Keratinocyte (primary cell): Measurements from ENCODE around the gene PI4KA. TPM values are rescaled to one million over a fixed set of nuclear protein-coding genes. Genes with fewer than 3 reads are reported as not detected.

Experiments
- DNase-seq: peaks from one replicate; pipeline ENCODE4 v3.0.0-alpha.2; 2011; ENCODE audit warnings: low read depth, missing footprints, low spot score
- FAIRE-seq: peaks from 2 replicates; lab custom pipeline; 2011; peaks lifted over from hg19 to GRCh38; lab: Jason Lieb, UNC
- H2AFZ ChIP-seq: 2 replicates; pipeline ENCODE4 v1.6.0; 2012; ENCODE audit warnings: low read length, control low read depth, inconsistent platforms; ENCODE audit not compliant: control insufficient read depth
- H3K27ac ChIP-seq: 2 replicates; pipeline ENCODE4 v1.5.1; 2011; ENCODE audit warnings: low read length; ENCODE audit not compliant: control insufficient read depth, insufficient read depth
- H3K27me3 ChIP-seq: 3 replicates; pipeline ENCODE4 v1.6.0; 2011; ENCODE audit warnings: low read length; ENCODE audit not compliant: control insufficient read depth, insufficient read depth; ENCODE audit errors: extremely low read depth
- H3K36me3 ChIP-seq, 2 experiments: 2 replicates in 1 of 2; 3 replicates in 1 of 2; pipeline ENCODE4 v1.5.1; 2011; ENCODE audit warnings: low read length in 2 of 2, mild to moderate bottlenecking in 1 of 2; ENCODE audit not compliant: control insufficient read depth in 2 of 2, insufficient read depth in 2 of 2; ENCODE audit errors: extremely low read depth in 1 of 2
- H3K4me1 ChIP-seq: 3 replicates; pipeline ENCODE4 v1.5.1; 2011; ENCODE audit warnings: low read length; ENCODE audit not compliant: control insufficient read depth, insufficient read depth; ENCODE audit errors: extremely low read depth
- H3K4me2 ChIP-seq: 3 replicates; pipeline ENCODE4 v1.6.0; 2011; ENCODE audit warnings: low read depth, low read length; ENCODE audit not compliant: control insufficient read depth, insufficient read depth; ENCODE audit errors: extremely low read depth
- H3K4me3 ChIP-seq, 3 experiments: fragments of 200-600 bp in 1 of 3; sonication (generic) in 1 of 3; 2 replicates in 2 of 3; 3 replicates in 1 of 3; pipeline ENCODE4 v1.5.1; 2011 to 2016; ENCODE audit warnings: low read length in 3 of 3, mild to moderate bottlenecking in 3 of 3, control low read depth in 2 of 3, inconsistent platforms in 1 of 3, low read depth in 1 of 3, mixed read lengths in 1 of 3, mixed run types in 1 of 3, moderate library complexity in 1 of 3; ENCODE audit not compliant: control insufficient read depth in 2 of 3, insufficient read depth in 2 of 3; ENCODE audit errors: extremely low read depth in 1 of 3
- H3K79me2 ChIP-seq: 2 replicates; pipeline ENCODE4 v1.6.0; 2012; ENCODE audit warnings: low read length; ENCODE audit not compliant: control insufficient read depth, insufficient read depth
- H3K9ac ChIP-seq: 3 replicates; pipeline ENCODE4 v1.6.0; 2011; ENCODE audit warnings: low read length; ENCODE audit not compliant: control insufficient read depth, insufficient read depth; ENCODE audit errors: extremely low read depth
- H3K9me1 ChIP-seq: 3 replicates; pipeline ENCODE4 v1.6.0; 2011; ENCODE audit warnings: low read length; ENCODE audit not compliant: control insufficient read depth, insufficient read depth; ENCODE audit errors: extremely low read depth
- H3K9me3 ChIP-seq: 2 replicates; pipeline ENCODE4 v1.5.1; 2012; ENCODE audit warnings: low read depth, low read length; ENCODE audit not compliant: control insufficient read depth
- H4K20me1 ChIP-seq: 3 replicates; pipeline ENCODE4 v1.6.0; 2011; ENCODE audit warnings: low read length; ENCODE audit not compliant: control insufficient read depth, insufficient read depth; ENCODE audit errors: extremely low read depth
- EZH2 ChIP-seq: IDR thresholded peaks from one replicate; pipeline ENCODE4 v1.6.1; 2012; ENCODE audit warnings: inconsistent platforms, mild to moderate bottlenecking, low read length, moderate library complexity
- dilution Hi-C: fragments of 300-500 bp; cut with MboI; formaldehyde crosslinking; loops from one replicate; pipeline ENCODE4 v1.7.0; 2020; ENCODE audit warnings: low sequenced_read_pairs; ENCODE audit not compliant: extremely low pct_ligation_motif_present
- polyA plus RNA-seq, 5 experiments: library from polyadenylated mRNA; depleted of rRNA in 3 of 5; stranded (reverse) in 3 of 5; stranded (forward) in 1 of 5; unstranded in 1 of 5; fragments of >200 nt; gene quantifications; 1 replicate in 1 of 5; 2 replicates in 3 of 5; 3 replicates in 1 of 5; pipeline versions ENCODE4 v1.2.1 to v1.2.3, GENCODE V29; 2011 to 2012; ENCODE audit warnings: missing spikeins in 2 of 5, low read depth in 1 of 5, low replicate concordance in 1 of 5
- TF ChIP-seq, protein P1 (sequence below), 3 experiments: IDR thresholded peaks in 1 of 3; conservative IDR thresholded peaks in 1 of 3; optimal IDR thresholded peaks in 1 of 3; 2 replicates in 2 of 3; 3 replicates in 1 of 3; pipeline versions ENCODE3 to v1.5.1; 2011; ENCODE audit warnings: low read length in 3 of 3, mild to moderate bottlenecking in 3 of 3, moderate library complexity in 2 of 3, control low read depth in 1 of 3, inconsistent platforms in 1 of 3; ENCODE audit not compliant: insufficient read depth in 2 of 3; ENCODE audit errors: extremely low read depth in 1 of 3

PI4KA gene
- polyA plus RNA-seq, 1 donor (not counting 4 experiments of a cell fraction or from before 2014, with no cell fraction given), result 13.6 TPM

DNA sequence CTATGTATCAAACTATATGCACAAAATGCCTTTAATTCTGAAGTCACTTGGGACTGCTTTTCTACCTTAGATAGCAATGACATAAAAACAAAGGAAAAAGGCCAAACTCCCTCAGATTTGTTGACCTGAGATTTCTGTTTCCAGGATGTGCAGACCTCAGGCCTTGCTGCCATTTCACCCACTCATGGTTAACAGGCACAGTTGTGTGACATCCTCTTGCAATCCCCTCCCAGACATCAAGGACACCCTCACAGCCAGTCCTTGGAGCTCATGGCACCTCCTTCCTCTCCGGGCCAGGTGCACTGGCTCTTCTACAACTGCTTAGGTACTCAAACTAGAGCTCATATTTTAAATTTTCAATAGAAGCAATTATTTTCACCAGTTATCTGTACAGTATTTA, 47.4 kb downstream of the PI4KA start:
- Histone ChIP-seq H3K9ac (no peak overlapping the region), H4K20me1 (no peaks in the 10 kb centered on the region), H3K4me2 (no peak overlapping the region), H3K79me2 (no peaks in the 10 kb centered on the region), H3K9me1 (no peaks in the 10 kb centered on the region), H3K4me1 (peaks cover 7% of the 10 kb centered on the region), H3K4me3 (no peak overlapping the region), H3K36me3 (peaks cover 12 to 26% of the 10 kb centered on the region in 2 experiments), H3K27me3 (no peaks in the 10 kb centered on the region), H3K27ac (no peak overlapping the region), H2AFZ (no peak overlapping the region), H3K9me3 (no peaks in the 10 kb centered on the region)
- dilution Hi-C loops, result no loop called here
- TF ChIP-seq, protein P1, sequence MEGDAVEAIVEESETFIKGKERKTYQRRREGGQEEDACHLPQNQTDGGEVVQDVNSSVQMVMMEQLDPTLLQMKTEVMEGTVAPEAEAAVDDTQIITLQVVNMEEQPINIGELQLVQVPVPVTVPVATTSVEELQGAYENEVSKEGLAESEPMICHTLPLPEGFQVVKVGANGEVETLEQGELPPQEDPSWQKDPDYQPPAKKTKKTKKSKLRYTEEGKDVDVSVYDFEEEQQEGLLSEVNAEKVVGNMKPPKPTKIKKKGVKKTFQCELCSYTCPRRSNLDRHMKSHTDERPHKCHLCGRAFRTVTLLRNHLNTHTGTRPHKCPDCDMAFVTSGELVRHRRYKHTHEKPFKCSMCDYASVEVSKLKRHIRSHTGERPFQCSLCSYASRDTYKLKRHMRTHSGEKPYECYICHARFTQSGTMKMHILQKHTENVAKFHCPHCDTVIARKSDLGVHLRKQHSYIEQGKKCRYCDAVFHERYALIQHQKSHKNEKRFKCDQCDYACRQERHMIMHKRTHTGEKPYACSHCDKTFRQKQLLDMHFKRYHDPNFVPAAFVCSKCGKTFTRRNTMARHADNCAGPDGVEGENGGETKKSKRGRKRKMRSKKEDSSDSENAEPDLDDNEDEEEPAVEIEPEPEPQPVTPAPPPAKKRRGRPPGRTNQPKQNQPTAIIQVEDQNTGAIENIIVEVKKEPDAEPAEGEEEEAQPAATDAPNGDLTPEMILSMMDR (optimal IDR thresholded peaks at IDR 0.05 in 1 of 3, IDR thresholded peaks at IDR 0.05 in 1 of 3, conservative IDR thresholded peaks at IDR 0.05 in 1 of 3; ENCODE audit: extremely low read depth in 1 of 3, insufficient read depth in 2 of 3, low read length in 3 of 3), result no peak
- no peak for TF ChIP-seq EZH2
- no peak for DNase-seq
- FAIRE-seq, result no peak

DNA sequence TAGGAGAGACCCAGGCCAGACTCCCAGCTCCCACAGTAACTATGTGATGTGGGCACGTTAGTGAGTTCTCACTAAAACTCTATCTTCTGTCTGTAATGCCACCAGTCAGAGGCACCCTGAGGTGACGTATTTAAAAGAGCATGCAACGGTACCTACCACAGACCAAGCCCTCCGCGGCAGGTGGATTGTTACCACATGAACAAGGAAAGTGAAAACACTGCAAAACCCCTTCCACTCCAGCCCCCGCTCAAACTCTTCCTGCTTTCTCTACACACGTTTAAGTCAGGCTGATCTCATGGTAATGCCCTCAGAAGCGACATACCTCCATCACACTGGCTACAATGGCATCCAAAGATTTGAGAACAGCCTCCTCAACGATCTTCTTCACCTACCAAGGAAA, 48.0 kb downstream of the PI4KA start:
- H3K4me1 ChIP-seq, result peaks cover 9% of the 10 kb centered on the region
- no peaks in the 10 kb centered on the region for H3K27me3 ChIP-seq
- H3K9me1 ChIP-seq, result no peaks in the 10 kb centered on the region
- H3K4me3 ChIP-seq, result no peak overlapping the region
- no peak overlapping the region for H3K27ac ChIP-seq
- H3K9ac ChIP-seq, result no peak overlapping the region
- dilution Hi-C loops, result no loop called here
- no peaks in the 10 kb centered on the region for H3K9me3 ChIP-seq
- DNase-seq, result no peak
- H4K20me1 ChIP-seq, result no peaks in the 10 kb centered on the region
- TF ChIP-seq, protein P1 (optimal IDR thresholded peaks at IDR 0.05 in 1 of 3, IDR thresholded peaks at IDR 0.05 in 1 of 3, conservative IDR thresholded peaks at IDR 0.05 in 1 of 3; ENCODE audit: extremely low read depth in 1 of 3, insufficient read depth in 2 of 3, low read length in 3 of 3), result no peak
- no peak for TF ChIP-seq EZH2
- H2AFZ ChIP-seq, result no peak overlapping the region
- peaks cover 12 to 26% of the 10 kb centered on the region in 2 experiments for H3K36me3 ChIP-seq
- FAIRE-seq, result no peak
- H3K79me2 ChIP-seq, result no peaks in the 10 kb centered on the region
- H3K4me2 ChIP-seq, result no peak overlapping the region
